Measurements from ENCODE around the gene MAST2. TPM values are rescaled to one million over a fixed set of nuclear protein-coding genes. Genes with fewer than 3 reads are reported as not detected.
"Not testable (repeated sequence)": the region's sequence is repeated elsewhere in the genome, so short reads cannot be mapped to it uniquely, and the experiment has no call there.

Gene MAST2
- total and polyA plus RNA-seq, 4 donors, result 12.4 to 68.5 (median 49.7) TPM

DNA sequence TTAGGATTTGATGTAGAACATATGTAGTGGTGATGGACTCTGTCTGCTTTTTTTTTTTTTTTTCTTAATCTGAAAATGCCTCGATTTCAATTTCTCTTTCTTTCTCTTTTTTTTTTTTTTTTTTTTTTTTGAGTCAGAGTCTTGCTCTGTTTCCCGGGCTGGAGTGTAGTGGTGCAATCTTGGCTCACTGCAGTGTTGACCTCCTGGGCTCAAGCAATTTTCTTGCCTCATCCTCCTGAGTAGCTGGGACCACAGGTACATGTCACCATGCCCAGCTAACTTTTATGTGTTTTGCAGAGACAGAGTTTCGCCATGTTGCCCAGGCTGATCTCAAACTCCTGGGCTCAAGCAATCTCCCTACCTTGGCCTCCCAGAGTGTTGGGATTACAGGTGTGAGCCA, 17.4 kb downstream of the MAST2 start:
- intact Hi-C loops (cut with DNase I), result no loop called here
- Histone ChIP-seq H3K27me3 (ENCODE audit: control insufficient read depth in 1 of 2, insufficient read depth in 2 of 2, low read length in 1 of 2) (no peaks in the 10 kb centered on the region), H3K4me3 (ENCODE audit: low read length in 2 of 2) (no peak overlapping the region), H3K36me3 (ENCODE audit: control insufficient read depth in 1 of 2, insufficient read depth in 2 of 2, low read length in 1 of 2) (no peaks in the 10 kb centered on the region), H3K27ac (ENCODE audit: low read depth in 1 of 2, low read length in 2 of 2) (no peak overlapping the region), H3K4me1 (ENCODE audit: control insufficient read depth in 1 of 2, insufficient read depth in 2 of 2, low read length in 2 of 2) (no peaks in the 10 kb centered on the region), H3K9me3 (ENCODE audit: control insufficient read depth, low read length) (no peaks in the 10 kb centered on the region)
- ATAC-seq (ENCODE audit: low FRiP score) (no peak), DNase-seq (no peak)
- WGBS, 2 donors, result 94 to 95% methylated on average over 3 of the region's 3 CpGs

DNA sequence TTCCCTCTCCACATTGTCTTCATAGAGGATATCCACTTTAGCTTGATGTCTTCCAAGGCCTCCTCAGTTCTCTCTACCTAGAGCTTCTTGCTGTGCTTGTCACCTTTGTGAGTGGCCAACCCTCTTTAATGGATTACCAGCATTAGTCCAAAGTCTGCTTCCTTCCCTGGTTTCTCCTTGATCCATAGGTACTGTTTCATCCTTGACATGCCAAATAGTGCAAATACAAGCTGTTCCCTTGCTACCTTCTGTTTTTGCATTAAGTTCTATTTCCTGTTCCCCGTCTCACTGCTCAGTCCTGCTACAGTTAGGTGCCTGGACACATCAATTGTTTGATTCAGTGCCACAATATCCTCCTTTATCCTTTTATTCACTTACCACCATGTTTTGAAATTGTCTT, 19.2 kb downstream of the MAST2 start:
- Histone ChIP-seq H3K9me3 (ENCODE audit: control insufficient read depth, low read length) (no peaks in the 10 kb centered on the region), H3K4me1 (ENCODE audit: control insufficient read depth in 1 of 2, insufficient read depth in 2 of 2, low read length in 2 of 2) (no peaks in the 10 kb centered on the region), H3K27me3 (ENCODE audit: control insufficient read depth in 1 of 2, insufficient read depth in 2 of 2, low read length in 1 of 2) (no peaks in the 10 kb centered on the region), H3K36me3 (ENCODE audit: control insufficient read depth in 1 of 2, insufficient read depth in 2 of 2, low read length in 1 of 2) (no peaks in the 10 kb centered on the region), H3K4me3 (ENCODE audit: low read length in 2 of 2) (no peak overlapping the region), H3K27ac (ENCODE audit: low read depth in 1 of 2, low read length in 2 of 2) (no peak overlapping the region)
- intact Hi-C loops (cut with DNase I), result no loop called here
- 97 to 100% methylated on average over 1 of the region's 1 CpG for WGBS, 2 donors
- DNase-seq (no peak), ATAC-seq (ENCODE audit: low FRiP score) (no peak)

GRCh38 chr1:45824607-45825006, 21.2 kb downstream of the MAST2 start:
- intact Hi-C loops (cut with DNase I), result no loop called here
- H3K27ac ChIP-seq (ENCODE audit: low read depth in 1 of 2, low read length in 2 of 2), result no peak overlapping the region
- H3K4me3 ChIP-seq (ENCODE audit: low read length in 2 of 2), result no peak overlapping the region
- H3K9me3 ChIP-seq (ENCODE audit: control insufficient read depth, low read length), result no peaks in the 10 kb centered on the region
- no peak for ATAC-seq (ENCODE audit: low FRiP score)
- no peaks in the 10 kb centered on the region for H3K27me3 ChIP-seq (ENCODE audit: control insufficient read depth in 1 of 2, insufficient read depth in 2 of 2, low read length in 1 of 2)
- 95% methylated on average over 2 of the region's 2 CpGs for WGBS, 2 donors
- DNase-seq, result no peak
- H3K4me1 ChIP-seq (ENCODE audit: control insufficient read depth in 1 of 2, insufficient read depth in 2 of 2, low read length in 2 of 2), result no peaks in the 10 kb centered on the region
- peaks cover 0 to 2% of the 10 kb centered on the region in 2 donors for H3K36me3 ChIP-seq (ENCODE audit: control insufficient read depth in 1 of 2, insufficient read depth in 2 of 2, low read length in 1 of 2)

DNA sequence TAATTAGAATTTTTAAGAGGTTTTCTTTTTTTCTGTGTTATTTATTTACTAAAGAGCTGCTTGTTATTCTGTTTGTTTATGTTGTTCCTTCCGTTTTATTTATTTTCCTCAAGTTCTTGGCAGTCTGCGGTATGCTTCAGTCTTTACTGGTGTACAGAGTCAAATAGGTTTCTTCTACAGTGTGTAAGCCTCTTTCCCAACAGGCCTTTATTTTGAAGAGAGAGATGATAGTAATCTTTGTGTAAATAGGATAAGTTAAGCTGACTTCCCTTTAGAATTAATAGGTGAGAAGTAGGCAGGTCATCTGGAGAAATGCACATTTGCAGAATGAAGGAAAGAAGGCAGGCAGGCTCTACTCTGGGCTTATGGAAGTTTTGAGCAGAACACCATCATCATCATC, 23.8 kb downstream of the MAST2 start:
- no peak overlapping the region for H3K4me3 ChIP-seq (ENCODE audit: low read length in 2 of 2)
- H3K4me1 ChIP-seq (ENCODE audit: control insufficient read depth in 1 of 2, insufficient read depth in 2 of 2, low read length in 2 of 2), result no peaks in the 10 kb centered on the region
- WGBS, 2 donors, result 90 to 92% methylated on average over 2 of the region's 2 CpGs
- no peak overlapping the region for H3K27ac ChIP-seq (ENCODE audit: low read depth in 1 of 2, low read length in 2 of 2)
- no peak for DNase-seq
- peaks cover 0 to 2% of the 10 kb centered on the region in 2 donors for H3K36me3 ChIP-seq (ENCODE audit: control insufficient read depth in 1 of 2, insufficient read depth in 2 of 2, low read length in 1 of 2)
- no peak for ATAC-seq (ENCODE audit: low FRiP score)
- no peaks in the 10 kb centered on the region for H3K9me3 ChIP-seq (ENCODE audit: control insufficient read depth, low read length)
- no peaks in the 10 kb centered on the region for H3K27me3 ChIP-seq (ENCODE audit: control insufficient read depth in 1 of 2, insufficient read depth in 2 of 2, low read length in 1 of 2)
- intact Hi-C loops (cut with DNase I), result no loop called here

DNA sequence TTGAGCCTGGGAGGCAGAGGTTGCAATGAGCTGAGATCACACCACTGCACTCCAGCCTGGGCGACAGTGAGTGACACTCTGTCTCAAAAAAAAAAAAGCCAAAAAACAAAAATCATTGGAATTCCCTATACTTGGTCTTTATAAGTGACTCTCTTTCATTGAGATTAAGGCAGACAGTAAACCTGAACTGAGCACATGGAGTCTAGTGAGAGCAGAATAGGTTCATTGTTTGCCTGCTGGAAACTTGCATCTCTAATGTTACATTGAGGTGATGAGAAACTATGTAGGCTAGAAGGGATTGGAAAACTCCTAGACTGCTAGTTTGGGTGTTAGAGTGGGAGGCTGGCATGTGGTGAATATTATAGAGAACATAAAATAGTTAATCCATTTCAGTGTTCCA, 25.4 kb downstream of the MAST2 start:
- Histone ChIP-seq H3K4me1 (ENCODE audit: control insufficient read depth in 1 of 2, insufficient read depth in 2 of 2, low read length in 2 of 2) (no peaks in the 10 kb centered on the region), H3K27ac (ENCODE audit: low read depth in 1 of 2, low read length in 2 of 2) (no peak overlapping the region), H3K9me3 (ENCODE audit: control insufficient read depth, low read length) (no peaks in the 10 kb centered on the region), H3K27me3 (ENCODE audit: control insufficient read depth in 1 of 2, insufficient read depth in 2 of 2, low read length in 1 of 2) (no peaks in the 10 kb centered on the region), H3K4me3 (ENCODE audit: low read length in 2 of 2) (no peak overlapping the region), H3K36me3 (ENCODE audit: control insufficient read depth in 1 of 2, insufficient read depth in 2 of 2, low read length in 1 of 2) (peaks cover 0 to 2% of the 10 kb centered on the region in 2 donors)
- DNase-seq (no peak), ATAC-seq (ENCODE audit: low FRiP score) (no peak)
- WGBS, 2 donors, result 95 to 98% methylated on average over 1 of the region's 1 CpG
- intact Hi-C loops (cut with DNase I), result no loop called here

DNA sequence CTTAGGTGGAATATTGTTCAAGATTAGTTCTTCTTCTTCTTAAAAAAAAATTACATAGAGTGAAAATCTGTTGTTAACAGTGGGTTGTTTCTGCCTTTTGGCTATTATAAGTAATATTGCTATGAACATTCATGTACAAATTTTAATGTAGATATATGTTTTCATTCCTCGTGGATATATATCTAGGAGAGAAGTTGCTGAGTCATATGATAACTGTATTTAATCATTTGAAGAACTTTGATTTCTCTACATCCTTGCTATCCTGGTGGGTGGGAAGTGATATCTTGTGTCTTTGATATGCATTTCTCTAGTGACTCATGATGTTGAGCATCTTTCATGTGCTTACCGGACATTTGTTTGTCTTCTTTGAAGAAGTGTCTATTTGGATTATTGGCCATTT, 29.9 kb downstream of the MAST2 start:
- H3K4me3 ChIP-seq (ENCODE audit: low read length in 2 of 2), result no peak overlapping the region
- intact Hi-C loops (cut with DNase I), result no loop called here
- no peaks in the 10 kb centered on the region for H3K4me1 ChIP-seq (ENCODE audit: control insufficient read depth in 1 of 2, insufficient read depth in 2 of 2, low read length in 2 of 2)
- DNase-seq (no peak), ATAC-seq (ENCODE audit: low FRiP score) (no peak)
- no peak overlapping the region for H3K27ac ChIP-seq (ENCODE audit: low read depth in 1 of 2, low read length in 2 of 2)
- 88 to 92% methylated on average over 2 of the region's 2 CpGs for WGBS, 2 donors
- no peaks in the 10 kb centered on the region for H3K9me3 ChIP-seq (ENCODE audit: control insufficient read depth, low read length)
- H3K27me3 ChIP-seq (ENCODE audit: control insufficient read depth in 1 of 2, insufficient read depth in 2 of 2, low read length in 1 of 2), result peaks cover 0 to 1% of the 10 kb centered on the region in 2 donors
- no peaks in the 10 kb centered on the region for H3K36me3 ChIP-seq (ENCODE audit: control insufficient read depth in 1 of 2, insufficient read depth in 2 of 2, low read length in 1 of 2)

- Histone ChIP-seq H3K4me3 (ENCODE audit: low read length in 2 of 2) (no peak overlapping the region), H3K27ac (ENCODE audit: low read depth in 1 of 2, low read length in 2 of 2) (no peak overlapping the region), H3K9me3 (ENCODE audit: control insufficient read depth, low read length) (no peaks in the 10 kb centered on the region), H3K4me1 (ENCODE audit: control insufficient read depth in 1 of 2, insufficient read depth in 2 of 2, low read length in 2 of 2) (no peaks in the 10 kb centered on the region), H3K27me3 (ENCODE audit: control insufficient read depth in 1 of 2, insufficient read depth in 2 of 2, low read length in 1 of 2) (peaks cover 0 to 1% of the 10 kb centered on the region in 2 donors), H3K36me3 (ENCODE audit: control insufficient read depth in 1 of 2, insufficient read depth in 2 of 2, low read length in 1 of 2) (no peaks in the 10 kb centered on the region)
- 98 to 100% methylated on average over 1 of the region's 1 CpG for whole genome bisulfite sequencing, 2 donors
- DNase-seq (no peak), ATAC-seq (ENCODE audit: low FRiP score) (no peak)
- intact Hi-C loops (cut with DNase I), result no loop called here
These were observed 31.3 kb downstream of the MAST2 start for GRCh38 chr1:45834689-45835088.

GRCh38 chr1:45836451-45836850, 33.0 kb downstream of the MAST2 start:
- intact Hi-C loops (cut with DNase I), result no loop called here
- WGBS, 2 donors, result 87 to 88% methylated on average over 3 of the region's 3 CpGs
- peaks cover 0 to 3% of the 10 kb centered on the region in 2 donors for H3K4me1 ChIP-seq (ENCODE audit: control insufficient read depth in 1 of 2, insufficient read depth in 2 of 2, low read length in 2 of 2)

GRCh38 chr1:45836861-45837260, 33.4 kb downstream of the MAST2 start:
- ATAC-seq (ENCODE audit: low FRiP score); DNase-seq: not testable (repeated sequence)
- WGBS, 2 donors, result 96 to 97% methylated on average over 7 of the region's 7 CpGs

More at GRCh38 chr1:45836451-45836850, 33.0 kb downstream of the MAST2 start:
- no peaks in the 10 kb centered on the region for H3K9me3 ChIP-seq (ENCODE audit: control insufficient read depth, low read length)
- no peaks in the 10 kb centered on the region for H3K36me3 ChIP-seq (ENCODE audit: control insufficient read depth in 1 of 2, insufficient read depth in 2 of 2, low read length in 1 of 2)
- H3K27ac ChIP-seq (ENCODE audit: low read depth in 1 of 2, low read length in 2 of 2), result no peak overlapping the region
- ATAC-seq (ENCODE audit: low FRiP score), result no peak
- H3K4me3 ChIP-seq (ENCODE audit: low read length in 2 of 2), result no peak overlapping the region
- no peak for DNase-seq
- H3K27me3 ChIP-seq (ENCODE audit: control insufficient read depth in 1 of 2, insufficient read depth in 2 of 2, low read length in 1 of 2), result peaks cover 0 to 1% of the 10 kb centered on the region in 2 donors

More at GRCh38 chr1:45836861-45837260, 33.4 kb downstream of the MAST2 start:
- intact Hi-C loops (cut with DNase I); H3K4me1 ChIP-seq (ENCODE audit: control insufficient read depth in 1 of 2, insufficient read depth in 2 of 2, low read length in 2 of 2); H3K9me3 ChIP-seq (ENCODE audit: control insufficient read depth, low read length); H3K27ac ChIP-seq (ENCODE audit: low read depth in 1 of 2, low read length in 2 of 2); H3K4me3 ChIP-seq (ENCODE audit: low read length in 2 of 2); H3K36me3 ChIP-seq (ENCODE audit: control insufficient read depth in 1 of 2, insufficient read depth in 2 of 2, low read length in 1 of 2); H3K27me3 ChIP-seq (ENCODE audit: control insufficient read depth in 1 of 2, insufficient read depth in 2 of 2, low read length in 1 of 2): not testable (repeated sequence)
